ENCODE data around the gene AKIP1.
"Not testable (repeated sequence)": the region's sequence is repeated elsewhere in the genome, so short reads cannot be mapped to it uniquely, and the experiment has no call there.

- not testable (repeated sequence) for TF ChIP-seq POLR2A (IDR thresholded peaks at IDR 0.05); CTCF (IDR thresholded peaks at IDR 0.05); POLR2AphosphoS5 (IDR thresholded peaks at IDR 0.05; ENCODE audit: insufficient read depth in 1 of 2, low read depth in 1 of 2)
These were observed 24.8 kb downstream of the AKIP1 start for GRCh38 chr11:8935789-8936188.

All from vagina (tissue), 2 donors.